Eye (tissue), 1 donor: ENCODE results near the gene ZDHHC1.

ENCODE experiments used
- DNase-seq: peaks from one replicate; pipeline ENCODE4 v3.0.0-alpha.2; 2015

ZDHHC1 gene, protein sequence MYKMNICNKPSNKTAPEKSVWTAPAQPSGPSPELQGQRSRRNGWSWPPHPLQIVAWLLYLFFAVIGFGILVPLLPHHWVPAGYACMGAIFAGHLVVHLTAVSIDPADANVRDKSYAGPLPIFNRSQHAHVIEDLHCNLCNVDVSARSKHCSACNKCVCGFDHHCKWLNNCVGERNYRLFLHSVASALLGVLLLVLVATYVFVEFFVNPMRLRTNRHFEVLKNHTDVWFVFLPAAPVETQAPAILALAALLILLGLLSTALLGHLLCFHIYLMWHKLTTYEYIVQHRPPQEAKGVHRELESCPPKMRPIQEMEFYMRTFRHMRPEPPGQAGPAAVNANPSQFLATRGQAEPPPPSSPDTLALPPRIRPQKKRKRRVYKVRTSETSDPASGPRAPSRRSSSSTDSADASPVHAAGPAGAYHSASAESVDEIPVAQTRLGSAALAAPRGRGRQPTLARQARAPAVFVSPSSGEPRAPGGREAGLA

DNA sequence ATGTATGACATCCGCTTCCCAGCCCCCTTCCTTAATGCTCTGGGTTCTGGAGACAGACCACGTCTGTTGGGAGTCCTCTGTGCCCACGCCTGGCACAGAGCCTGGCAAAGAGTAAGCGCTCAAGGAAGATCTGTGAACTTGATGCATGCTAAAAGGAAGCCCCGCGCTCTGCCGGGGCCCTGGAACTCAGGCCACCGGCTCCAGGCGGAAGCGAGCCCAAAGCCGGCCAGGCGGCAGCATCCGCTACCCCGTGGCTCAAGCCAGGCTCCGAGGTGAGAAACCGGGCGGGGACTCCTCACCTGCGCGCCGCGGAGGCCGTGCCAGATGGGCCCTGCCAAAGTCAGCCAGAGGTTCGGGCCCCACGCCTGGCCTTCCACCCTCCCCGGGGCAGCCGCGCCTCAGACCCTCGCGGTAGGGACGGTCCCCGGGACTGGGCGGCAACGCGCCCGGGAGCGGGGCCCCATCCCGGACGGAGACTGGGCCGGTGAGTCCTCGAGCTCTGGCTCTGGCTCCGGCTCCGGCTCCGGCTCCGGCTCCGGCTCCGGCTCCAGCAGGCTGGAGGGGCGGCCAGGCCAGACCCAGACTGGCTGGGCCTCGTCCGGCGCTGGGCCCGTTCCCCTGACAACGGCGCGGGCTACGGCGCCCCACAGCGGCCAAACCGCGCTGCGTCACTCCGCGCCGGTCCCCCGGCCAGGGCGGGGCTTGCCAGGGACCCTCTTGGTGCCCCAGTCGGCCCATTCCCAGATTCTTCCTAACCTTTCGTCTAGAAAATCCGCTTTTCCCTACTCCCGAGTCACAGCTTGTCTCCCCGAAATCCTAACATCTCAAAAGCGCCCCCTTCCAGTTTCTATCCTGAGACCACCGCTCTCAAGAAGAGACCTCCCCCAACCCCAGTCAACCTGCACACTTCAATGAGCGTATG lies at the start of gene ZDHHC1:
Gene ZDHHC1, minus strand, starts transcription at position 606 of the 922 bp plus-strand sequence. CDS start 8,702 bp downstream, outside the sequence.
- peak; percentile 91 for DNase-seq

DNA sequence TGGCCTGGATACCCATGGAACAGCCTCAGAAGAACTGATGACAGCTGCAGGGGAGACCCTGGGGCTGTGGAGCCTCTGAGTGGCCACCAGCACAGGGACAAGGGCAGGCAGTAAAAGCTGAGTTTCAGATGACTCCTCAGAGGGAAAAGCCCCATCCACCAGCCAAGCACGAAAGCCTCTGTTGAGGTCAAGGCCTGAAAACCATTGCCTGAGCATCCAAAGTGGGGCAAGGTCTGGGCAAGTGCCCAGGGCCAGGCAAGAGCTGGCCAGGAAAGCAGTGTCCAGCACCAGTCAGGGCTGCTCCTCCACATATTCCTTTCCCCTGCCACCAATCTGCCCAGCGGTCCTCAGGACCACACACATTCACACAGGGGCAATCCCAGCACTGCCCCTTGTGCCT lies 48.3 kb upstream of the ZDHHC1 start:
- no peak for DNase-seq

DNA sequence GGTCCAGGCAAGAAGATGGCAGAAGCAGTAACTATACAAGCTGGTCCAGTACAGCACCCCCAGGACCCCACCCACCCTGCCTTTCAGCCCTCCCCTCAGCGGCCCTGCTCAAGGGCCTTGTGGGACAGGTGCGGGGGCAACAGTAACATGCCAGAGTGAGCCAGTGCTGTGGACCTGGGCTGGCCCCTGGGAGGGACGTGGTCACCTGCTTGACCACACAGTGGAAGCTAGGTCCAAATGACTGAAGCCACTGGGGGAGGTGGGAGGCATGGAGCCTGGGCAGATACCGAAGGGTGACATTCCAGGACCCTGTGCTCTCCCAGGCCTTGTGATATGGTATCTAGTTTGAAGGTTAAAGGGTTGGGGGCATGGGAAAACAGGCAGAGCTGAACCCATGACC lies 47.4 kb upstream of the ZDHHC1 start:
- DNase-seq: no peak

DNA sequence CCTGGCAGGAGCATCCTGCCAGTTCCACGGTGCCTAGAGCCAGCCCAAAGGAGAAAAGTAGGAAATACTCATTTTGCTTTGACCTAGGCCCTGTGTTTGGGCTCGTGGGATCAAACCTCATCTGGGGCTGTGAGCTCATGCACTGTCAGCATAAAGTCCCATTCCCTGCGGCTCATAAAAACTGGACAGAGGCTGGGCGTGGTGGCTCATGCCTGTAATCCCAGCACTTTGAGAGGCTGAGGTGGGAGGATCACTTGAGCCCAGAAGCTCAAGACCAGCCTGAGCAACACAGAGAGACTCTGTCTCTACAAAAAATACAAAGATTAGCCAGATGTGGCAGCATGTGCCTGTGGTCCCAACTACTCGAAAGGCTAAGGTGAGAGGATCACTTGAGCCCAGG lies 46.8 kb upstream of the ZDHHC1 start:
- DNase-seq: no peak

DNA sequence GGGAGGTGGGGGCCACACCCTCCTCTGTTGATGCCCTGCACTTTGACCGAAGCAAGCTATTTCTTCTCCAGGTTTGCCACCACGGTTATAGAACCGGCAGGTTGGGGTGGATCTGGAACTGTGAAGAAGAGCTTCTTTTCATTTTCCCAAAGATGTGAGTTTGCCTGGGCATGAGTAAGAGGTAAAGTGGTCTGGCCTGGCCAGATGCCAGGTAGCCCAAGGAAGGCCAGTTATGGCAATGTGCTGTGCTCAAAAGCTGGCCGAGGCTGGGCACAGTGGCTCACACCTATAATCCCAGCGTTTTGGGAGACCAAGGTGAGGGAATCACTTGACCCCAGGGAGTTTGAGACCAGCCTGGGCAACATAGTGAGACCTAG lies 46.0 kb upstream of the ZDHHC1 start:
- no peak for DNase-seq

DNA sequence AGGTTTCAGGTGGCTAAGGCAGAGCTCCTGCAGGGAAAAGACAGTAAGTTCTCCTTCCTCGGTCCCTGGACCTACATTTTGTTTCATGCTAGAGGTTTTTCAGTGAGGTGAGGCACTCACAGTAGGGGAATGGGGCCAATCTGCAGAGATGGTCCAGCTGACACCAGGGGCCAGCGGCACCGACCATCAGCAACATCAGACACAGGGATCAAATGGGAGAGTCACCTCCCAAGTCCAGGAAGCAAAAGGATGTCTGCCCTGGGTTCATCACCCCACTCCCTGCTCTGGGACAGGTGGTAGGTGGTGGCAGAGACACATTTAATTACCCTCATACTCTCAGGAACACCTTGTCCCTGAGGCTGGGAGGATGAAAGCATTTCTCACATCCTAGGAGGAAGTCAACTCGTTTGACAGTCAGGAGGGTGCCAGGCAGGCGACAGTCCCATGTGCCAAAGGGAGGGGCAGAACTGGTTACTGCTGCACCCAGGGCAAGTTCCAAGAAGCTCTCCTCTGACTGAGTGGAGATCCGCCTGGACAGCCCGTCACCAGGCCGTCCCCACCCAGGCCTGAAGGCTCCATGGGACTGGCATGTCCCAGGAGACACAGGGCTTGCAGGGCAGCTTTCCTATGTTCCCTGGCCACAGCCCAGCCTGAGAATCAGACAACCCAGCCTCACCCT lies 45.5 kb upstream of the ZDHHC1 start:
- DNase-seq: no peak

DNA sequence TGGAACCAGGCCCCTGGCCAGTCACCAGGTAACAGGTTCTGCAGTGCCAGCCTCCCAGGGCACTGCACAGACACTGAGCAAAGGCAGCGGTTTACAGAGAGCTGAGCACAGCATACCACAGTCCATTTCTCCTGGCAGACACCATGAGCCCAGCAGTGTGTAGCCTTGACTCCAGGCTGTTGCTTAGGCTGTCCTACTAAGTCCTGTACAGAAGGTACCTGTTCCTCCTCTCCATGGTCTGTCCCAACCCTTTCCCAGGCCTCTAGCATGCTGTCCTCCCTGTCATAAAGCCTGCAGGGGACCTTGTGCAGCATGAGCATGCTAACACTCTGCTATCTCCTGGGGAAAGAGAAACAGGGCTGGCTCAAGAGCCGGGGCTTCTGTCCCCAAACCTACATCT lies 44.7 kb upstream of the ZDHHC1 start:
- DNase-seq: no peak

DNA sequence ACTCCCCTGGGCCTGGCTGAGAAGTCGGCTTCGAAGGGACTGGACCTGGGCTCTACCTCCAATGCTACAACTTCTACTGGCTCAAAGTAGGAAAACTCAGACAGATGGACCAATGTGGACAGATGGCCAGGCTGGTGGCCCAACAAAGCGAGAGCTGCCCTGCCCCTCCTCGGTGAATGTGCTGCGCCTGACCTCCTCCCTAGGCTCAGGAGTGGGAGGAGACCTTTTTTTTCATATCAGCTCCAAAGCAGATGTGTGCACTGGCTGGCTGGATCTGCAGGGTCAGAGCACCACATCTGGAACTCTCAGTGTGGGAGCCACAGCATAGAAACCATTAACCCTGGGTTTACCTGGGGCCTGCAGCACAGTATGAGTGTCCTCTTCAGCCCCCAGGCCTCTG lies 43.9 kb upstream of the ZDHHC1 start:
- DNase-seq: no peak

DNA sequence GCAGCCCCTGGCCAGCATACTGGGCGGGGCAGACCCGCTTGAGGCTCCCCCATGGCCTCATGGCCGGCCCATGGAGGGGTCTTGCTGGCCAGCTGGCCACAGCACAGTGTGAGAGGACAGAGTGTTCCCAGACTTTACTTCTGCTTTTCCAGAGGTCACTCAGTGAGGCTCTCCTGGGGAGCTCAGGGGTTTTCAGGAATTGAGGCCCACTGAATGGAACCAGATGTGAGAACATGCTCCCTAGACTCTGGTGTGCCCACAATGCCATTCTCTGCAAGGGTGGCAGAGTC lies 43.5 kb upstream of the ZDHHC1 start:
- no peak for DNase-seq

DNA sequence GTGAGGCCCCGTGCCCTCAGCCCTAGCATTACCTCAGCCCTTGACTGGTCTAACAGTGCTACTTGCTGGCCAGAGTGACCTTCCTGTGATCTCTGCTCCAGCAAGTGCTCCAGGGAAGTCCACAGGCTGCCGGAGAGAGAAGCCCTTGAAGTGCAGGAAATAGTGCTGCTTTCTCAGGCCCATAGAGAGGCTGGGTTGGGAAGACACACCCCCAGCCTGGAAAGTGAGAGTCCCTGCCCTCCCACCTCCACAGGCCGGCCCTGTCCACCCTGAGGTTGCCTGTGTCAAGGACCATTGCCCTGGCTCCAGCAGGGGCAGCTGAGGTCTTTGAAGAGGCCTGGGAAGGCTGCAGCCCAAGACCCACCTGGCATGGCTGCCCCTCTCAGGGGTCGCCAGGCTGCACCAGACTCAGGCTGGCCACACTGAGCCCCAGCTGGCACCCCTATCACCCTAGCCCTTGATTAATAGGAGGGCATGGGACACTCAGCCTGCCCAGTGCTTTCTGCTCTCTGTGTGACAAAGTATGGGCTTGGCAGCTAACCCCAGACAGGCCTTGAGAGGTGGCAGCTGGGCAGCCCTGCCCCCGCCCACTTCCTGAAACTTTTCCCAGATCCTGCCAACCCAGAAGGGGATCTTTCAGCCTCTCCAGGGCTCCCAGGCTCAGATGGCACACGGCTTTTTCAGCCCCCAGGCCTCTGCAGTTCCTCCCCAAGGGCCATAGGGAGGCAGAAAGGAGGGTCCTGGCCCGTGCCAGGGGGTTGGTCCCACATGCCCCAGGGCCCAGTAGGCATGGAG lies 43.0 kb upstream of the ZDHHC1 start:
- no peak for DNase-seq

DNA sequence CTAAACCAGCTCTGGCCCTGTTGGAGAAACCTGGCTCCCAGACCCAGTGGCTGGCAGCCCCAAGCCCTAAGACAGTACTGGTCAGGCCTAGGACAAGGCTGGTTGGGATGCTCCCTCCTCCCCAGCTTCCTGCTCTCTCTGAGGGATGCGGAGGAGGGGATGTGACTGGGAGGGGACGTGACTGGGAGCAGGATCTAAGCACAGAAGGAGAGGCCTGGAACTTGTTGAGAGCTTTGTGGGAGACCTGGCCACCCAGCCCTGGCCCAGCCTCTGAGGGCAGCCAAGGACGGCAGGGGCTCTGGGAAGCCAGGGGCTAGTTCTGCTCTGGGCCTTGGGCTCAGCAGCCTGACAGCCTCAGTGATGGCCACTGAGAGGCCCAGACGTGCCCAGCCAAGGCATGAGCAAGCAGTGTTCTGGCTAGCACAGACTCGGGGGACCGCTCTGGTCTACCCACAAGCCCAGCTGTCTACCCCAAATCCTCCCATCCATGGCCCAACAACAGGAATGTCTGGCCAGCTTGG lies 41.9 kb upstream of the ZDHHC1 start:
- DNase-seq: no peak

DNA sequence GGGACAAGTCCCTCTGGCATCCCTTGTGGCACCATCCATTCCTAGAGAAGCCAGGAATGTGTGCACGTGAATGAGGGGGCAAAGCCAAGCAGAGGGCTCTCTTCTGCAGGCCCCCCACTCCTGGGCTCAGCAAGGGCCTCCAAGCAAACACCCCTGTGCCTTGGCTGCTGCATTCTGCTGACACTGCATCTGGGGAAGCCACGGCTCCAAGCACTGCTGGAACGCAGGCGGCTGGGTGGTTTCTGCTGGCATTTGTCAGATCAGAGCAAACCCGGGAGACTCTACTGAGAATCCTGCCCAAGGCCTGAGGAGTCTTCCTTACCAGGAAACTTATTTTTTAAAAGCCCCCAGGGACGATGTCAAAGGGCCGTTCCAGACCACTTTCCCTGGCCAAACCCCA lies 41.3 kb upstream of the ZDHHC1 start:
- no peak for DNase-seq

DNA sequence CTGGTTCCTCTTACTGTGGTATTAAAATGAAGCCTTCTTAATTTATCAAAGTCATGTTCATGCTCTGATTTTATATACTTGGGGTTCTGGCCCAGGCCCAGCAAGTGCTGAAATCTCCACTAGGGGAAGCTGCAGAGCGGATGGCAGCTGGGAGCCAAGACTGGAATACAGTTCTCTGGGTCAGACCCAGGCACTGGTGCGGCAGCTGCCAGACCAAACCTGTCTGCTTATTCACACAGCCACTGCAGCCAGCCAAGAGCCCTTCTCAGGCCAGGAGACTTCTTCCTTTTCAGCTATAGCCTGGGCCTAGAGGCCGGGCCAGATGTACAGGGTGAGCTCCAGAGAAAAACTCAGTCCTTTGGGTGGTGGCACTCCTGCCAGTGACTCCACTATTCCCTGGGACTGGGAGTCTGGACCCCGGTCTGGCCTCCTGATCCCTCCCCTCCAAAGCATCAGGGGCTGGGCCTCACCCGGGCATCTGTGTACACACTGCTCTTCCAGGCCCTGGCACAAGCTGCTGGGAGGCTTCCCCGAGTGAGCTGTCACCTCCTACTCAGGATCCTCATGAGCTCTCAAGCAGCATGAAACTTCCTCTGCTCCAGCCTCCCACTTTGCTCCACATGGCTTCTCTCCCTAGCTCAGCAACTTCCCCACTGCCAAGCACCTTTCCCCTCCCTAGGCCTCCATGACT lies 40.3 kb upstream of the ZDHHC1 start:
- DNase-seq: no peak

DNA sequence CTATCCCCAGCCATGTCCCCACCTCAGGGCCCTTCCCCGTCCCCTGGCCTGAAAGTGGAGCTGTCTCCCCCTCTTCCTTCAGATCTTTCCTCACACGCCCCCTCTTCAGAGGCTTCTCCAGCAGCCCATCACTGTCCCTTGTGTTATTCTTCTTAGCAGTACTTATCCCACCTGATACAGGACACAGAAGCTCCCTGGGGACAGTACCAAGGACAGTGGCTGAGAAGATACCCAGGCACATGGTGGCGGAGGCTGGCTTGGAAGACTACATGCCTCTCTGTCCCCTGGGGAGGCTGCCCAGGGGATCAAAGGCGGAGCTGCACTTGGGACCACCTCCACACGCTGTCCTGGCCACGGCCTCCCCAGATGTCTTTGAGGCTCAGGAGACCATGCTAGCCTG lies 38.6 kb upstream of the ZDHHC1 start:
- no peak for DNase-seq

DNA sequence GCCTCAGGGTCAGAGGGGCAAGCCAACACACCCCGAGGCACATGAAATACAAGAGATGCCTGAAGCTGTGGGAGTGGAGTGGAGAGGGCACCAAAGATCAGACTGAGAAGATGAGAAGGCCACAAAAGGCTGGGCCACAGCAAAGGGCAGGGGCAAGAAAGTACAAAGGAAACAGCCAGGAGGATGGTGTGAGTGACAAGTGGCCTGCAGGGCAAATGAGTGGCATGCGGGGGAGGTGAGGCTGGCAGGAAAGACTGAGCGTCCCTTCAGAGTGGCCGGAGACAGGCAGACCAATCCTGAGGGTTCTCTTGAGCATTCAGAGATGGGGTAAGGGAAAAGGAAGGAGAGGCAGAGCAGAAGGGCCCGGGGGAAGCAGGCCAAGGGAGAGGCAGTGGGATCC lies 37.8 kb upstream of the ZDHHC1 start:
- no peak for DNase-seq

DNA sequence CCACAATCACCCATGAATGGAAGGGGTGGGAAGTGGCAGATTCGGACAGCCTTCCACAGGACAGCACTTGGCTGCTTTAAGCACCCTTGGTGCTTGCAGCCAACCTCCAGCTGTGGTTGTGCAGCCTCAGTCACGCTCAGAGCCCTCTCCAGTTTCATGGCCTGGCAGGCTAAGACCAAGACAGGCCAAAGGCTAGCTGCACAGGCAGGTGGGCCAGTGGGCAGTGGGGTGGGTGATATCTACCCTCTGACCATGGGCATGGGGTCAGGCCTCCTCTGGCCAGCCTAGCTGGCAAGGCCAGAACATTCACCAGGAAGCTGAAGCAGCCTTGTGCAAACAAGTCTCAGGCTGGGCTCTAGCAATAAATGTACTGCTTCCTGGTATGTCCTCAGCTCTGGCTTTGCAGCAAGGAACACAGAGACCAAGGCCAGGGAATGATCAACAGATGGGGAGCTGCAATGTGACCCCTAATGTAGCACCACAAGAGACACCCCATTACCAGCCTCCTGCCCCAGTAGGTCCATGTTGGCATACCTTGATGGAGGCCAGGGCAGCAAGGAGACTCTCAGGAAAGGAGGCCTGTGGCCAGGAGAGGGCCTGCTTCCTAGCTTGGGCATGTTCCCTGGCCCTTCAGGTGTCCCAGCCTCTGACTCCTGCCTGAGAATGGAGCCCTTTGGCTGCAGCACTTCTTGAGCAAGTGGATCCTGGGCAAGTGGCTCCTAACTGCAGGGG lies 35.6 kb upstream of the ZDHHC1 start:
- DNase-seq: no peak

DNA sequence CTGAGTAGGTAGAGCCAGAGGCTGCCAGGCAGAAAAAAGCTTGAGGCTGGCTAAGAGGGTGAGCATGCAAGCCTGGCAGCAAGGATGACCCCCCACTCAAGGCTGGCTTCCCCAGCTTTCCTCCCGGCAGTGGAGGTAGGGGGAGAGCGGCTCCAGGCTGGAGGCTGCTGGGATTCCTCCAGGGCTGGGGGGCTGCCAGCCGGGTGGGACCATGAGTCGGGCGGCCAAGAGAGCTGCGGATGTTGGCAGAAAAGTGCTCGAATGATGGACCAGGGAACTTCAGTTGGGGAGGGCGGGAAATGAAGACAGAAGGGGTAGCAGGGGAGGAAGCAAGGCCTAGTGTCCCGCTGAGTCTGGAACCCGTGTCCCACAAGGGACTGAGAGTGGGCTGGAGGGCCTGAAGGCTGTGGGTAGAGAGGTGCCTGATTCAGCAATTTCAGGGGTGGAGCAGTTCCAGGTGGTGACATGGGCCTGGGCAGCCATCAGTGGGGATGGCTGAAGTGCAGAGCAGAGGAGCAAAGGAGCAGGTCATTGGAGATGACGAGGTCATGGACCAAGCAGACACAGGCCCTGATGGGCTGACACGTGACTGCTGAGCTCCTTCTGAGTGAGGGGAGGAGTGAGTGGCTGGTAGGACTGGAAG lies 34.9 kb upstream of the ZDHHC1 start:
- DNase-seq: no peak

DNA sequence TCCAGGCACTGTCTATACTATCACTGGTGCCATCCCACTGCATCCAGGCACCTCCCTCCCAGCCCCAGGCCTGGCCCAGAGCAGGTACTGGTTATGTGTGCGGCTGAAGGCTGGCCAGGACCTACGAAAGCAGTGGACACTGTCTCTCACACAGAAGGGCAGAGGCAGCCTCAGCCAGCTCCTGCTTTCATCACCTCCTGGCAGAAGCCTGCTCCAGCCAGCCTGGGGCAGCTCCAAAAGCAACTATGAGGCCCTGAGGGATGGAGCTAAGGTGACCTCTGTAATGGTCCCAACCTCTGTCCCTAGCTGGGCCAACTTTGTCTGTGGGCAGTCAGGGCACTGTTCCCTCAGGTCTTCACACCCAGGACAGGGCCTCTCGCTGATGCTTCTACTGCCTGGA lies 33.5 kb upstream of the ZDHHC1 start:
- no peak for DNase-seq

DNA sequence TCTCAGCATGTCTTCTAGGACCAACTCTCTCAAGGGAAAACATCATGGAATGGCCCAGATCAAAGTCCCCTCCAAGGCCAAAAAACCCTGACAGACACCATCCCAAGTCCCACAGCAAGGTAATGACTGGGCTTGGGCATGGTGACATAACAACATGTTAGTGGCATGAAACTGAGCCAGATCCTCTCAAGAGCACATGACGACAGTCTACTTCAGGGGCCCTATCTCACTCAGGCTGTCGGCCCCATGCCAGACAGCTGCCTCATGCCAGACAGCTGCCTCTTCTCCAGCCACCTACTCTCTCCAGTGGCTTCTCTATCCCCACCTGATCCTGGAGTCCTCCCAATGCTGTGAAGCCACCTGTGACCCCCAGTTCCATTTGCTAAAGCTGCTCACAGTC lies 33.1 kb upstream of the ZDHHC1 start:
- no peak for DNase-seq

DNA sequence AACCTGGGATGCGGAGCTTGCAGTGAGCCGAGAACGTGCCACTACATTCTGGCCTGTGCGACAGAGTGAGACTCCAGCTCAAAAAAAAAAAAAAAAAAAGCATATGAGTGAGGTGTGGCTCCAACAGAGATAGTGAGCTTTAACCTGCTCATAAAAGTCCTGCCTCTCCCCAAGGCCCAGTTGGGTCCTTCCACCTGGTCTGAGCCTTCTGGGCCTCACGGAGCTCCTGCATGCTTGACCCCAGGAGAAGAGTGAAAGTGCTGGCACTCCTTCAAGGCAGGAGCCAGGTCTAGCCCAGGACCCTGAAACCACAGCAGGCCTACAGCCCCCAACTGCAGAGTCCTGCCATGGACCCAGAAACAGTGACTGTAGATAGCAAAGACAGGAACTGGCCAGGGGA lies 32.3 kb upstream of the ZDHHC1 start:
- DNase-seq: no peak
